GM18507 (cell line): ENCODE measurements around the gene CFAP65.

Experiments
- DNase-seq: peaks from one replicate; pipeline ENCODE4 v3.0.0; 2011; ENCODE audit warnings: low read depth; ENCODE audit not compliant: insufficient read length; ENCODE audit errors: extremely low spot score
- FAIRE-seq: peaks from 2 replicates; lab custom pipeline; 2011; peaks lifted over from hg19 to GRCh38; lab: Jason Lieb, UNC

Gene CFAP65

GRCh38 chr2:218998414-218999002 lies 42.8 kb downstream of the CFAP65 start:
- DNase-seq (no peak), FAIRE-seq (no peak)

- DNase-seq, result no peak
Measured at GRCh38 chr2:218997731-218998130, 43.6 kb downstream of the CFAP65 start.

GRCh38 chr2:218996937-218997336 lies 44.4 kb downstream of the CFAP65 start:
- DNase-seq, result no peak
- FAIRE-seq, result no peak

More at GRCh38 chr2:218997731-218998130, 43.6 kb downstream of the CFAP65 start:
- no peak for FAIRE-seq

- DNase-seq, result peak; percentile 73
- FAIRE-seq, result peak; percentile 86
Measured at GRCh38 chr2:218995972-218996711, 45.2 kb downstream of the CFAP65 start.

GRCh38 chr2:218995561-218995960 lies 45.8 kb downstream of the CFAP65 start:
- no peak for FAIRE-seq
- DNase-seq, result no peak

GRCh38 chr2:218993345-218994315 lies 47.7 kb downstream of the CFAP65 start, which contains the start of gene CRYBA2:
CRYBA2 (minus strand) TSS chr2:218993422; CDS start chr2:218993176, 246 bp downstream.
- FAIRE-seq, result no peak
- DNase-seq, result no peak

- FAIRE-seq (no peak), DNase-seq (no peak)
Measured at GRCh38 chr2:218992703-218993344, 48.5 kb downstream of the CFAP65 start.

GRCh38 chr2:218992196-218992595 lies 49.1 kb downstream of the CFAP65 start:
- no peak for FAIRE-seq
- DNase-seq, result no peak

GRCh38 chr2:218991674-218992168 lies 49.6 kb downstream of the CFAP65 start:
- FAIRE-seq (no peak), DNase-seq (no peak)

- DNase-seq, result no peak
- FAIRE-seq, result no peak
Measured at GRCh38 chr2:218990612-218991011, 50.7 kb downstream of the CFAP65 start.

- DNase-seq, result no peak
- FAIRE-seq, result no peak
Measured at GRCh38 chr2:218990052-218990451, 51.3 kb downstream of the CFAP65 start.

- no peak for FAIRE-seq
- DNase-seq, result no peak
Measured at GRCh38 chr2:218988650-218989049, 52.7 kb downstream of the CFAP65 start.

- FAIRE-seq (no peak), DNase-seq (no peak)
Measured at GRCh38 chr2:218988164-218988563, 53.2 kb downstream of the CFAP65 start.

GRCh38 chr2:218986148-218986761 lies 55.1 kb downstream of the CFAP65 start:
- DNase-seq (no peak), FAIRE-seq (no peak)

GRCh38 chr2:218985325-218986091 lies 55.8 kb downstream of the CFAP65 start:
- DNase-seq (no peak), FAIRE-seq (no peak)

GRCh38 chr2:218985021-218985324 lies 56.3 kb downstream of the CFAP65 start, which contains the start of gene FEV:
FEV (minus strand) TSS chr2:218985184; CDS start chr2:218985075, 109 bp downstream.
- FAIRE-seq, result no peak
- DNase-seq, result no peak

- FAIRE-seq, result no peak
- DNase-seq, result no peak
Measured at GRCh38 chr2:218984239-218985020, 56.9 kb downstream of the CFAP65 start.

GRCh38 chr2:218983934-218984238 lies 57.4 kb downstream of the CFAP65 start:
- no peak for FAIRE-seq
- DNase-seq, result no peak
